GM12878 (cell line): ENCODE measurements around the gene ETV6. TPM values are rescaled to one million over a fixed set of nuclear protein-coding genes. Genes with fewer than 3 reads are reported as not detected.

Experiments used
- ATAC-seq: fragments of 200-7000 bp; cut with Tn5 transposase; 3 replicates; pipeline ENCODE4 v1.9.1; 2020; ENCODE audit warnings: mild to moderate bottlenecking, moderate library complexity
- BruUV-seq: library from RNA; stranded (reverse); fragments of 400-500 nt; replicated peaks from 2 replicates; lab custom pipeline; 2021; lab: Mats Ljungman, UMichigan
- CTCF ChIA-PET: fragments of 300-600 bp; sonication (Branson Sonifier 250); formaldehyde crosslinking; extraction: SDS; loops from one replicate; lab custom pipeline; 2021; ENCODE audit warnings: inconsistent platforms; lab: Yijun Ruan, JAX
- POLR2A ChIA-PET: fragments of 350-600 bp; formaldehyde crosslinking; extraction: SDS; loops from one replicate; lab custom pipeline; 2021; ENCODE audit warnings: inconsistent platforms; lab: Charles Lee
- RAD21 ChIA-PET: fragments of 300-600 bp; sonication (Branson Sonifier 250); formaldehyde crosslinking; loops from one replicate; lab custom pipeline; 2023; ENCODE audit warnings: antibody characterized with exemption; ENCODE audit not compliant: unreplicated experiment; lab: Charles Lee
- SMC1A ChIA-PET: fragments of 300-600 bp; sonication (Branson Sonifier 250); formaldehyde crosslinking; loops from one replicate; lab custom pipeline; 2023; ENCODE audit not compliant: unreplicated experiment, uncharacterized antibody; lab: Charles Lee
- DNase-seq: peaks from one replicate; pipeline ENCODE4 v3.0.0-alpha.2; 2011; ENCODE audit warnings: low read depth, low spot score
- FAIRE-seq: peaks from 3 replicates; lab custom pipeline; 2011; peaks lifted over from hg19 to GRCh38; lab: Jason Lieb, UNC
- H2AFZ ChIP-seq: 2 replicates; pipeline ENCODE4 v1.6.0; 2011; ENCODE audit warnings: low read depth, low read length, control low read depth; ENCODE audit not compliant: control insufficient read depth
- H3K27ac ChIP-seq: 2 replicates; pipeline ENCODE4 v1.5.1; 2011; ENCODE audit warnings: control low read depth; ENCODE audit not compliant: control insufficient read depth, insufficient read depth
- H3K27me3 ChIP-seq, 2 experiments: replicated peaks in 1 of 2; 2 replicates each; pipeline versions ENCODE4 v1.6.0 to v1.6.1; 2011; ENCODE audit warnings: low read length in 1 of 2; ENCODE audit not compliant: control insufficient read depth in 2 of 2, insufficient read depth in 2 of 2
- H3K36me3 ChIP-seq, 2 experiments: 2 replicates each; pipeline ENCODE4 v1.5.1; 2011; ENCODE audit warnings: low read length in 1 of 2; ENCODE audit not compliant: control insufficient read depth in 2 of 2, insufficient read depth in 2 of 2
- H3K4me1 ChIP-seq: 2 replicates; pipeline ENCODE4 v1.6.1; 2011; ENCODE audit warnings: mild to moderate bottlenecking, low read length, moderate library complexity, mixed read lengths; ENCODE audit not compliant: control insufficient read depth, insufficient read depth
- H3K4me2 ChIP-seq: 2 replicates; pipeline ENCODE4 v1.6.0; 2011; ENCODE audit warnings: control low read depth; ENCODE audit not compliant: control insufficient read depth, insufficient read depth
- H3K4me3 ChIP-seq: fragments of 200-600 bp; sonication (generic); 2 replicates; pipeline ENCODE4 v1.5.1; 2016
- H3K79me2 ChIP-seq: 2 replicates; pipeline ENCODE4 v1.6.0; 2011; ENCODE audit warnings: low read length; ENCODE audit not compliant: control insufficient read depth, insufficient read depth
- H3K9ac ChIP-seq: 2 replicates; pipeline ENCODE4 v1.8.0; 2011; ENCODE audit warnings: low read length, control low read depth, mixed read lengths; ENCODE audit not compliant: control insufficient read depth, insufficient read depth
- H3K9me3 ChIP-seq: replicated peaks from 3 replicates; pipeline ENCODE4 v1.5.1; 2011; ENCODE audit warnings: mild to moderate bottlenecking, low read length; ENCODE audit not compliant: control insufficient read depth, insufficient read depth
- H4K20me1 ChIP-seq: 2 replicates; pipeline ENCODE4 v1.6.0; 2011; ENCODE audit not compliant: control insufficient read depth, insufficient read depth
- CREM ChIP-seq: IDR thresholded peaks from 2 replicates; pipeline ENCODE4 v1.6.1; 2014; ENCODE audit warnings: antibody characterized with exemption, low read depth
- CUX1 ChIP-seq: IDR thresholded peaks from 2 replicates; pipeline ENCODE4 v1.6.1; 2012; ENCODE audit warnings: improper control_type of control experiment, low read depth, low read length; ENCODE audit not compliant: insufficient replicate concordance
- EED ChIP-seq: sonication (generic); IDR thresholded peaks from 2 replicates; pipeline ENCODE4 v1.6.1; 2016; ENCODE audit warnings: antibody characterized with exemption, low read depth
- IKZF1 ChIP-seq: fragments of 450-650 bp; conservative IDR thresholded peaks from 2 replicates; pipeline ENCODE4 v1.6.1; 2017; ENCODE audit warnings: antibody characterized with exemption, mild to moderate bottlenecking
- KAT2A ChIP-seq: conservative IDR thresholded peaks from 2 replicates; pipeline ENCODE4 v1.6.1; 2011; ENCODE audit warnings: low read depth, low read length; ENCODE audit not compliant: control insufficient read depth
- NR2F1 ChIP-seq: fragments of 450-650 bp; conservative IDR thresholded peaks from 2 replicates; pipeline ENCODE4 v1.6.1; 2017; ENCODE audit warnings: mild to moderate bottlenecking
- PBX3 ChIP-seq: IDR thresholded peaks from 2 replicates; pipeline ENCODE4 v1.6.1; 2011; ENCODE audit warnings: mild to moderate bottlenecking, low read depth, low read length, moderate library complexity; ENCODE audit not compliant: insufficient replicate concordance
- PML ChIP-seq: IDR thresholded peaks from 2 replicates; pipeline ENCODE4 v1.6.1; 2012; ENCODE audit warnings: low read length, inconsistent platforms
- SMAD1 ChIP-seq: fragments of 450-650 bp; IDR thresholded peaks from 2 replicates; pipeline ENCODE4 v1.6.1; 2018; ENCODE audit warnings: mild to moderate bottlenecking, low read depth; ENCODE audit not compliant: partially characterized antibody
- TCF7 ChIP-seq: IDR thresholded peaks from 2 replicates; pipeline ENCODE4 v1.6.1; 2014; ENCODE audit warnings: antibody characterized with exemption, borderline replicate concordance
- WRNIP1 ChIP-seq: IDR thresholded peaks from 2 replicates; pipeline ENCODE4 v1.6.1; 2011; ENCODE audit warnings: low read depth, low read length, improper control_type of control experiment, borderline replicate concordance
- ZNF207 ChIP-seq: fragments of 450-650 bp; IDR thresholded peaks from 2 replicates; pipeline ENCODE4 v1.6.1; 2014; ENCODE audit warnings: antibody characterized with exemption, mild to moderate bottlenecking, borderline replicate concordance
- WGBS: methylation state at CpG from one replicate; pipeline ENCODE4 v1.1.6; 2016; ENCODE audit warnings: low lambda C conversion rate; ENCODE audit not compliant: insufficient replicate concordance, insufficient coverage; ENCODE audit errors: missing lambda C conversion rate; 5-methylcytosine and 5-hydroxymethylcytosine counted together
- in situ Hi-C: fragments of 300-500 bp; cut with MboI; formaldehyde crosslinking; loops from 9 replicates; pipeline ENCODE4 v1.14.3; 2018; ENCODE audit warnings: mixed read lengths
- intact Hi-C: fragments of 100-400 bp; cut with micrococcal nuclease; formaldehyde crosslinking; loops from one replicate; pipeline ENCODE4 v1.14.2; 2022; ENCODE audit not compliant: unreplicated experiment
- polyA plus RNA-seq, 11 experiments: library from polyadenylated mRNA; depleted of rRNA in 4 of 11; unstranded in 6 of 11; stranded (reverse) in 5 of 11; fragments of >200 nt; fragmentation: Nextera tagmentation in 4 of 11; fragmentation: Illumina TruSeq in 1 of 11; extraction: Ambion mirVana in 4 of 11; extraction: Trizol in 1 of 11; gene quantifications; 1 replicate in 1 of 11; 2 replicates in 10 of 11; pipeline versions ENCODE4 v1.2.1 to v1.2.3, GENCODE V29; 2011 to 2016; ENCODE audit warnings: inconsistent platforms in 2 of 11, missing spikeins in 2 of 11, low read depth in 1 of 11
- total RNA-seq, 4 experiments: library from RNA; depleted of rRNA in 3 of 4; stranded (reverse); fragments of >200 nt in 3 of 4; fragmentation: Illumina TruSeq in 1 of 4; extraction: Trizol in 1 of 4; gene quantifications; 2 replicates each; pipeline versions ENCODE4 v1.2.1 to v1.2.3, GENCODE V29; 2013 to 2021

ETV6 gene
- total and polyA plus RNA-seq, 10 of the 15 experiments (the other 5 are each of a cell fraction or from before 2014, with no cell fraction given), result 6.6 to 74.8 (median 24.6) TPM

- Histone ChIP-seq H2AFZ (no peak overlapping the region), H3K4me2 (peak overlapping the region; percentile 52; the same call in 1 of the 2 replicates), H3K4me1 (peaks cover 88% of the 10 kb centered on the region), H3K36me3 (peaks cover 0 to 7% of the 10 kb centered on the region in 2 experiments; a peak in 1 of 4 replicates), H3K27ac (peak overlapping the region; percentile 100), H3K4me3 (peak overlapping the region; percentile 17; the same call in 1 of the 2 replicates), H4K20me1 (no peaks in the 10 kb centered on the region), H3K27me3 (no peaks in the 10 kb centered on the region), H3K9ac (peak overlapping the region; percentile 55), H3K79me2 (peaks cover 98% of the 10 kb centered on the region), H3K9me3 (no peaks in the 10 kb centered on the region)
- in situ Hi-C loops (no loop called here), intact Hi-C loops (loop anchor here (1.0 to 5.0 kb wide), 6 partner anchors 15 to 266 kb away; no protein-coding TSS in a partner anchor)
- ChIA-PET RAD21 (interaction anchor here (0.7 to 16.8 kb wide), 18 partner anchors 9 to 290 kb away, joined by 3 to 399 read pairs (median 9); partner anchors contain the start of gene ETV6), SMC1A (interaction anchor here (0.5 to 35.4 kb wide), 15 partner anchors 20 to 286 kb away, joined by 3 to 1116 read pairs (median 4); no protein-coding TSS in a partner anchor), CTCF (interaction anchor here (0.7 to 6.2 kb wide), 11 partner anchors 9 to 264 kb away, joined by 3 to 47 read pairs (median 4); no protein-coding TSS in a partner anchor), POLR2A (interaction anchor here (0.6 to 4.9 kb wide), 13 partner anchors 9 to 278 kb away, joined by 3 to 67 read pairs (median 7); no protein-coding TSS in a partner anchor)
- ATAC-seq, result peak; percentile 57
- no TSS peak for BruUV-seq
- DNase-seq, result peak; percentile 93
- WGBS, result under 1% methylated on average over 8 of the region's 8 CpGs
- no peak for FAIRE-seq
- TF ChIP-seq EED (peak; percentile 96), WRNIP1 (0 out of 2 replicates have a peak, but pooled peaks have one; percentile 70), KAT2A (no peak), TCF7 (no peak), PBX3 (no peak), ZNF207 (peak; percentile 37; the same call in 1 of the 2 replicates), CUX1 (peak; percentile 75), SMAD1 (peak; percentile 66), PML (peak; percentile 51; the same call in 1 of the 2 replicates), CREM (peak; percentile 87), NR2F1 (peak; percentile 75; the same call in 1 of the 2 replicates), IKZF1 (peak; percentile 98)
Observed at GRCh38 chr12:11746024-11746771, 96.7 kb downstream of the ETV6 start.
